ENCODE results near the gene LCOR. TPM values are rescaled to one million over a fixed set of nuclear protein-coding genes. Genes with fewer than 3 reads are reported as not detected.
"Not testable (repeated sequence)": the region's sequence is repeated elsewhere in the genome, so short reads cannot be mapped to it uniquely, and the experiment has no call there.

The LCOR gene
- polyA plus RNA-seq (ENCODE audit: low read depth in 6 of 6) = 10 to 100 TPM; 26.7 to 68.2 (median 47.2) TPM

- Mint-ChIP-seq H3K4me1 (peaks cover 41 to 61% (median 50%) of the 10 kb centered on the region in 3 donors), H3K9me3 (no peaks in the 10 kb centered on the region), H3K36me3 (no peaks in the 10 kb centered on the region), H3K27ac (peak within 1 kb of the TSS; percentile 80 to 98 (median 98)), H3K4me3 (peak within 1 kb of the TSS; percentile 87 to 97 (median 92)), H3K27me3 (no peaks in the 10 kb centered on the region)
- ATAC-seq (ENCODE audit: low read depth in 2 of 2) (peak; percentile 69 to 71), DNase-seq (peak; percentile 87)
Measured at GRCh38 chr10:96831867-96832720, at the start of gene LCOR. Gene LCOR (plus strand): TSS chr10:96832298. CDS start chr10:96949058, 116,760 bp downstream.

DNA sequence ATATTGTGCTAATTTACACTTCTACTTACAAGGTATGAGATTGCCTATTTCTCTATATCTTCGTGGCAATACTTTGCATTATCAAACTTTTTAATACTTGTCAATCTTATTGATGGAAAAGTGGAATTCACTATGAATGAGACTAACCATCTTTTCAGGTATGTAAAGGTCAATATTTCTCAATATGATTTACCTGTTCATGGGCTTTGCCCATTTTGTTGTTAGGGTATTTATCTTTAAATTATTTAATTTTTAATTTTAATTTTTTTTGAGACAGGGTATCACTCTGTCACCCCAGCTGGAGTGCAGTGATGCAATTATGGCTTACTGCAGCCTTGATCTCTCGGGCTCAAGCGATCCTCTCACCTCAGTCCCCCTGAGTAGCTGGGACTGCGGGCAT lies 47.8 kb upstream of the LCOR start:
- ATAC-seq (ENCODE audit: low read depth in 2 of 2) = no peak
- Mint-ChIP-seq H3K36me3 (no peaks in the 10 kb centered on the region), H3K27ac (no peak overlapping the region)

DNA sequence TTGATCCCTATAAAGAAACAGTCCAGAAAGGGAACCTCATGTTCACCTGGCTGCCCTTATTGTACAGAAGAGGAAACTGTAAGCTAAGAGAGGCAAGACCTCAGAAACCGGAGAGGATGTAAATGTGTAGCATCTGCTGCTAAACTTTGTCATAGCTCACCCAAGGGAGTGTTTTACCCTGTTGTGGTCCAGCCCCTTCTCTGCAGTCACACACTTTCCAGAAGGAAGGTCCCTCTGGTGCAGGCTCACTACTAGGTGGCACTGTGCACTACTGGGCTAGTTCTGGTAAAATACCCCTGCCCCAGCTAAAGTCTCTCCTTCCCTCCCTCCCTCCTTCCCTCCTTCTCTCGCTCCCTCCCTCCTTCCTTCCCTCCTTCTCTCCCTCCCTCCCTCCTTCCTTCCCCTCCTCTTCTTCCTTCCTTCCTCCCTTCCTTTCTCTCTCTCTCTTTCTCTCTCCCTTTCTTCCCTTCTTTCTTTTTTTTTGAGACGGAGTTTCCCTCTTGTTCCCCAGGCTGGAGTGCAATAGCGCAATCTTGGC lies 42.5 kb upstream of the LCOR start:
- Mint-ChIP-seq H3K27me3 (no peaks in the 10 kb centered on the region), H3K36me3 (no peaks in the 10 kb centered on the region), H3K9me3 (peaks cover 0 to 2% (median 0%) of the 10 kb centered on the region in 7 donors), H3K4me3 (peak overlapping the region; percentile 1 to 80 (median 72)), H3K27ac (peak overlapping the region; percentile 82 to 98 (median 94)), H3K4me1 (peaks cover 23 to 37% (median 31%) of the 10 kb centered on the region in 3 donors)
- DNase-seq = peak; percentile 81
- ATAC-seq (ENCODE audit: low read depth in 2 of 2) = peak; percentile 99

More for the DNA sequence above, 47.8 kb upstream of the LCOR start:
- Mint-ChIP-seq H3K4me1 (peaks cover 2 to 28% (median 4%) of the 10 kb centered on the region in 3 donors), H3K27me3 (no peaks in the 10 kb centered on the region), H3K9me3 (peaks cover 0 to 2% (median 0%) of the 10 kb centered on the region in 7 donors), H3K4me3 (no peak overlapping the region)
- no peak for DNase-seq

- no peak for DNase-seq
- peak overlapping the region in 5 of 6 donors; percentile 47 to 91 (median 66) for H3K27ac Mint-ChIP-seq
- H3K4me1 Mint-ChIP-seq = peaks cover 23 to 37% (median 31%) of the 10 kb centered on the region in 3 donors
- H3K36me3 Mint-ChIP-seq = no peaks in the 10 kb centered on the region
- no peaks in the 10 kb centered on the region for H3K27me3 Mint-ChIP-seq
- no peak overlapping the region for H3K4me3 Mint-ChIP-seq
- no peak for ATAC-seq (ENCODE audit: low read depth in 2 of 2)
- H3K9me3 Mint-ChIP-seq = no peaks in the 10 kb centered on the region
Measured at GRCh38 chr10:96791902-96792301, 40.2 kb upstream of the LCOR start.

- peak overlapping the region in 1 of 6 donors; percentile 12 for H3K27ac Mint-ChIP-seq
- H3K27me3 Mint-ChIP-seq = no peaks in the 10 kb centered on the region
- H3K36me3 Mint-ChIP-seq = no peaks in the 10 kb centered on the region
- peaks cover 14 to 19% (median 17%) of the 10 kb centered on the region in 3 donors for H3K4me1 Mint-ChIP-seq
- H3K9me3 Mint-ChIP-seq = no peaks in the 10 kb centered on the region
- H3K4me3 Mint-ChIP-seq = no peak overlapping the region
- DNase-seq (no peak), ATAC-seq (ENCODE audit: low read depth in 2 of 2) (no peak)
Measured at GRCh38 chr10:96794836-96795733, 37.0 kb upstream of the LCOR start.

DNA sequence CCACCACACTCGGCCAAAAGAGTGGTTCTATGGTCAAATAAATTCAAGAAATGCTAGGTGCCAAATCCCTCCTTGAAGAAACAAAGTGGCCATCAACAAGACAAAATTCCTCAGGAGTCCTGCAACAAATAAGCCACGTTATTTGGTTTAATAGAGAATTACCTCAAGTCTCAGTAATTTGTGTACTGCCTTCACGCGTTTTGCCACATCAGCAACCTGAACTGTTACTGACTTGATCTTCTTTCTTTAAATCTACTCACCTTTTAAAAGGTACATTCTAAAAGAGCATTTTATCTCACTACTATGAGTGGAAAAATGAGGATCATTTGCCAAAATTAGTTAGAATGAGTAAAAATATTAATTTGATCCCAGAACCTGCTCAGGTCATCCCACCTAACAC lies 34.6 kb upstream of the LCOR start:
- Mint-ChIP-seq H3K27me3 (no peaks in the 10 kb centered on the region), H3K36me3 (no peaks in the 10 kb centered on the region), H3K27ac (no peak overlapping the region)

GRCh38 chr10:96803288-96803664 lies 28.8 kb upstream of the LCOR start:
- H3K27ac Mint-ChIP-seq = peak overlapping the region in 1 of 6 donors; percentile 15
- ATAC-seq (ENCODE audit: low read depth in 2 of 2) (no peak), DNase-seq (no peak)
- H3K27me3 Mint-ChIP-seq = no peaks in the 10 kb centered on the region
- H3K9me3 Mint-ChIP-seq = peaks cover 2 to 10% (median 5%) of the 10 kb centered on the region in 7 donors
- H3K4me1 Mint-ChIP-seq = peaks cover 6 to 12% (median 6%) of the 10 kb centered on the region in 3 donors
- no peaks in the 10 kb centered on the region for H3K36me3 Mint-ChIP-seq
- H3K4me3 Mint-ChIP-seq = no peak overlapping the region

More for the DNA sequence above, 34.6 kb upstream of the LCOR start:
- Mint-ChIP-seq H3K9me3 (peaks cover 0 to 2% (median 0%) of the 10 kb centered on the region in 7 donors), H3K4me3 (no peak overlapping the region), H3K4me1 (peaks cover under 1 to 4% (median 4%) of the 10 kb centered on the region in 3 donors)
- DNase-seq (no peak), ATAC-seq (ENCODE audit: low read depth in 2 of 2) (no peak)

DNA sequence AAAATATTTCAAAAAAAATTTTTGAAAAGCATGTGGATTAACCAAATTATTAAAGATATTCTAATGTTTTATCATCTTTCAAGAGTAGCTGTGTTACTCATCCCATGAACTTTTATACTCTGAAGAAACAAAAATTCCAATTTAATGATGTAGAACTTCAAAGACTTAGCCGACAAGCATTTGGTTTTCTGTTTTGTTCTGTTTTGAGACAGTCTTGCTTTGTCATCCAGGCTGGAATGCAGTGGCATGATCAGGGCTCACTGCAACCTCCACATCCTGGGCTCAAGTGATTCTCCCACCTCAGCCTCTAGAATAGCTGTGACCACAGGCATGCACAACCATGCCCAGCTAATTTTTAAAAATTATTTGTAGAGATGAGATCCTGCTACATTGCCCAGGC lies 17.8 kb upstream of the LCOR start:
- DNase-seq (no peak), ATAC-seq (ENCODE audit: low read depth in 2 of 2) (no peak)

DNA sequence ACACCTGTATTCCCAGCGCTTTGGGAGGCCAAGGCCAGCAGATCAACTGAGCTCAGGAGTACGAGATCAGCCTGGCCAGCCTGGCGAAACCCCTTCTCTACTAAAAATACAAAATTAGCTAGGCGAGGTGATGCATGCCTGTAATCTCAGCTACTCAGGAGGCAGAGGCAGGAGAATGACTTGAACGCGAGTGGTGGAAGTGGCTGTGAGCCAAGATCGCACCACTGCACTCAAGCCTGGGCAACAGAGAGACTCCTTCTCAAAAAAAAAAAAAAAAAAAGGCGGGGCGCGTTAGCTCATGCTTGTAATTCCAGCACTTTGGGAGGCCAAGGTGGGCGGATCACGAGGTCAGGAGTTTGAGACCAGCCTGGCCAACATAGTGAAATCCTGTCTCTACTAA lies 13.1 kb upstream of the LCOR start:
- not testable (repeated sequence) for H3K36me3 Mint-ChIP-seq; H3K4me3 Mint-ChIP-seq; ATAC-seq (ENCODE audit: low read depth in 2 of 2); H3K27ac Mint-ChIP-seq; H3K4me1 Mint-ChIP-seq; DNase-seq; H3K27me3 Mint-ChIP-seq; H3K9me3 Mint-ChIP-seq

More for the DNA sequence above, 17.8 kb upstream of the LCOR start:
- Mint-ChIP-seq H3K4me3 (no peak overlapping the region), H3K9me3 (no peaks in the 10 kb centered on the region), H3K36me3 (no peaks in the 10 kb centered on the region), H3K27ac (no peak overlapping the region), H3K27me3 (no peaks in the 10 kb centered on the region), H3K4me1 (peaks cover 0 to 5% (median 4%) of the 10 kb centered on the region in 3 donors)

DNA sequence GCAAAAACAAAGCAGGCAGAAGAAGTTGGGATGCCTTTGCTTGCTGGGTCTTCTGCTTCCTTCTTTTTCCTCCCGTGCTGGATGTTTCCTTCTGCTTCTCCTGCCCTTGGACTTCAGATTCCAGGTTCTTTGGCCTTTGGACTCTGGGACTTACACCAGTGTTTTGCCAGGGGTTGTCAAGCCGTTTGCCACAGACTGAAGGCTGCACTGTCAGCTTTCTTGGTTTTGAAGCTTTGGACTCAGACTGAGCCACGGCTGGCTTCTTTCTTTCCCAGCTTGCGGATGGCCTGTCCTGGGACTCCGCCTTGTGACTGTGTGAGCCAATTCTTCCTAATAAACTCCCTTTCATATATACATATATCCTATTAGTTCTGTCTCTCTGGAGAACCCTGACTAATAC lies 11.3 kb upstream of the LCOR start:
- ATAC-seq (ENCODE audit: low read depth in 2 of 2) (no peak), DNase-seq (no peak)
- Mint-ChIP-seq H3K9me3 (no peaks in the 10 kb centered on the region), H3K27ac (no peak overlapping the region), H3K27me3 (no peaks in the 10 kb centered on the region), H3K4me3 (no peak overlapping the region), H3K36me3 (no peaks in the 10 kb centered on the region), H3K4me1 (peaks cover 0 to 4% (median 0%) of the 10 kb centered on the region in 3 donors)

GRCh38 chr10:96826438-96826837 lies 5.7 kb upstream of the LCOR start:
- Mint-ChIP-seq H3K27me3 (no peaks in the 10 kb centered on the region), H3K36me3 (no peaks in the 10 kb centered on the region), H3K4me1 (peaks cover 12 to 21% (median 15%) of the 10 kb centered on the region in 3 donors), H3K4me3 (no peak overlapping the region), H3K9me3 (no peaks in the 10 kb centered on the region), H3K27ac (no peak overlapping the region)
- ATAC-seq (ENCODE audit: low read depth in 2 of 2) (no peak), DNase-seq (no peak)

DNA sequence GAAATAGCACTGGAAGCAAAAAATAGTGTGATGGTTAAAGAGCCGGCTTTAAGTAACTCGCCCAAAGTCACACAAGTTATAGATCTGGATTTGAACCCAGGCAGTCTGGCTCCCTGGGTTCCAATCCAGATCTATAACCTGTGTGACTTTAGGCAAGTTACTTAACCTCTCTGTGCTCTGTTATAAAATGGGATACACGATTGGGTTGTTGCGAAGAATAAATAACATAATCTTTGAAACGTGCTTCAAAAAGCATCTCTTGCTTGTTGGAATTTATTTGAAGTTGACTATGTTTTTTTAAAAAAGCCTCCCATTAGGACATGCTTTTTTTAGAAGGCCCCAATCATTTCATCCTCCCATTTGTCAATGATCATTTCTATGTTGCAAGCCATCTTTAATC lies 3.5 kb upstream of the LCOR start:
- peaks cover 20 to 27% (median 22%) of the 10 kb centered on the region in 3 donors for H3K4me1 Mint-ChIP-seq
- ATAC-seq (ENCODE audit: low read depth in 2 of 2) = no peak
- H3K27ac Mint-ChIP-seq = no peak overlapping the region
- no peaks in the 10 kb centered on the region for H3K36me3 Mint-ChIP-seq
- H3K9me3 Mint-ChIP-seq = no peaks in the 10 kb centered on the region
- DNase-seq = no peak
- H3K27me3 Mint-ChIP-seq = no peaks in the 10 kb centered on the region
- H3K4me3 Mint-ChIP-seq = no peak overlapping the region

Data from naive B cell (primary cell).